Activated T-helper 1 cell treated with Interleukin-2 at 50 U/mL for 16 hours (primary cell): ENCODE measurements around the gene NCAPD3.
"Not testable (repeated sequence)": the region's sequence is repeated elsewhere in the genome, so short reads cannot be mapped to it uniquely, and the experiment has no call there.

Source experiments
- DNase-seq: peaks from one replicate; pipeline ENCODE4 v3.0.0-alpha.2; 2020; ENCODE audit warnings: low read depth

NCAPD3 gene

DNA sequence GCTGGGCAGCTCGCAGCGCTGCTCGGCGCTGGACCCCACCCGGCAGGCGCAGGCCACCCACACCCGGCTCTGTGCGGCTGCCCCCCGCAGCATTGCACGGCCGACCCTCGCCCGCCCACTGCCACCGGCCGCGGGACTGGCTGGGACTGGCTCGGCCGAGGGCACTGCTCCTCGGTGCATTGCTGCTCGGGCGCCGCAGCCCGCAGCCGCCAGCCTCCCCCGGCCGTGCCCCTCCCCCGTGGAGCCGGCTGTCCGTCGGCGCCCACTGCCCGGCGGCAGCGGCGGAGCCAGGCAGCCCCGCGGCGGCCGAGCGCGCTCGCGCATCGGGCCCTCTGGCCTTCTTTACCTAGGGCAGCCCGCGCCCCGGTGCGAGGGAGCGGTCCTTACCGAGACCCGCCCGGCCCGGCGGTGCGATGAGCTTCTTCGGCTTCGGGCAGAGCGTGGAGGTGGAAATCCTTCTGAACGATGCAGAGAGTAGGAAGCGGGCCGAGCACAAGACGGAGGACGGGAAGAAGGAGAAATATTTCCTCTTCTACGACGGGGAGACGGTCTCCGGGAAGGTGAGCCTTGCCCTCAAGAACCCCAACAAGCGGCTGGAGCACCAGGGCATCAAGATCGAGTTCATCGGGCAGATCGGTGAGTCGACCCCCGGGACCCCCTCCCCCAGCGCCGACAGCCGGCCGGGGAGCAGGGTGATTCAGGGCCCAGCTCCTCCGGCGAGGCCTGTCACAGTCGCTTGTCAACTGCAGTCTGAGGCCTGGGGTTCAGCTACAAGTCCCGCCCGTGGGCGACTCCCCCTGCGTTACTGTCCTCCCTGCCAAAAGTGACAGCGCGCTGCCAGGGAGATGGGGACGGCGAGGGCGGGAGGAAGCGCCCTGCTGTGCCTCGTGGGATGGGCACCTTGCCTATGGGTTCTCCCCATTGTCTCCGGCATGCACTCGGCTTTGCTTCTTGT is 1.2 kb upstream of the NCAPD3 start:
- peak; percentile 32 for DNase-seq

DNA sequence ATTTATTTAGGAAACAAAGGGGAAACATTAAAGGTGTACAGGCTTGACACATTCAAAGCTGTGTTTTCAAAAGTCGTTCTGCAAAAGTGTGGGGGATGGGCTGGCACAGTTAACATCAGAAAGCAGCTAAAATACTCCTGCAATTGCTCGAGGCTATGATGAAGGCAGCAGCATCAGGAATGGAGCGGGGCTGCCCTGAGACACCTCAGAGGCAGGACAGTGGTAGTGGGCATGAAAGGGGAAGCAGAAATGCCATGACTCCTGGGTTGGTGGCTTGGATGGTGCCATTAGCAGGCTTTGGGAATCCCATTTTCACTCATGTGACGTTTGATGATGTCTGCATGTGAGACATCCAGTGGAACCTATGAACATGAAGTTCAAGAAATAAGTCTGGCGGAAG is 646 bp downstream of the NCAPD3 start:
- DNase-seq, result no peak

DNA sequence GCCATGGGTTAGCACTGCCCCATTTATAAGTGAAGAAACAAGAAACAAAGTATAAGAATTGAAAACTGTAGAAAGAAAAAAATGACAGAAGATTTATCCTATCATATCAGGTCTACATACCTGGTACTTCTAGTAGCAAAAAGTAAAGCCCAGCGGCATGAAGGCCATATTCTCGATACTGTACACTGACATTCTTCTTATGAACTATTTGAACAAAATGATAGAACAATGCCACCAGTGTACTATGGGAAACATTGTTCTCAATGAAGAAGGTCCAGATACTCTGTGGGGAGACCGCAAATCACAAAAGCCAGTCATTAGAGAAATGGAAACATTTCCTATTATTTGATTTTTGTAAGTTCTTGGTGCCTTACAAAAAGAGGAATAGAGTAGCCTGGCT is 7.0 kb downstream of the NCAPD3 start:
- DNase-seq, result no peak

DNA sequence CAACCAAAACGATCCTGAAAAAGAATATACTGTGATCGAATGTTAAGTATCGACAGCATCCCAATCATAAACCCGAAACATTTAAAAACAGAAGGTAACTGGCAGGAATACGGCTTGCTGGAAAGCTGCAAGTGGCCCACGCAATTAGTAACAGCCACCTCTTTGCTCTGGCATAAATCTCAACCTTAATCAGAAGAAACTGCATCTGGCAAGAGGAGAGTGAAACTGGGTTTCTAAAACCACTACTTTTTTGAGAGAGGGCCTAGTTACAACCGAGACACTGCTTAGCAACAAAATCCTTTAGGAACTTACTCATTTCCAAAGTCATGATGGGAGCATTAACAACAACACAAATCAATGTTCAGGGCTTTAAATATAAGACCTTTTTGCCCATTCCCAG is 7.9 kb downstream of the NCAPD3 start:
- no peak for DNase-seq

GRCh38 chr11:134207538-134208239 is 16.1 kb downstream of the NCAPD3 start:
- peak; percentile 47 for DNase-seq

GRCh38 chr11:134206185-134206584 is 17.6 kb downstream of the NCAPD3 start:
- DNase-seq, result no peak

- no peak for DNase-seq
Observed at GRCh38 chr11:134205729-134206128, 18.0 kb downstream of the NCAPD3 start.

DNA sequence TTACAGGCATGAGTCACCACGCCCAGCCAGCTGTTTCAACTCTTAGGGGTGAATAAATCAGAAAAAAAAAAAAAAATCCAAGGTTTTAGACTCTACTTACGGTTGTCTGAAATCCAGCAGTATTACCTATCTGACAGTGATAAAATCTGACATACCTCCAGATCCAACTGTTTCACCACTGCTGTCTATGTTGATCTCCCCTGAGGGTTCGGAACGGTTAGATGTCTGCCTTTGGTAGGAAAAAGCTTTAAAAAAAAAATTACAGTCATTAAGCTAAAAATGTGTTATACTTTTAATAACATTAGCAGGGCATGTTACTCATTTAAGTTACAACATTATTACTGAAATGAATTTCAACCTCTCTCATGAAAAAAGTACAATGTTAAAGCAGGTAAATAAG is 21.1 kb downstream of the NCAPD3 start:
- no peak for DNase-seq

GRCh38 chr11:134200688-134201087 is 23.1 kb downstream of the NCAPD3 start:
- DNase-seq, result no peak

GRCh38 chr11:134199531-134199930 is 24.2 kb downstream of the NCAPD3 start:
- DNase-seq, result no peak

DNA sequence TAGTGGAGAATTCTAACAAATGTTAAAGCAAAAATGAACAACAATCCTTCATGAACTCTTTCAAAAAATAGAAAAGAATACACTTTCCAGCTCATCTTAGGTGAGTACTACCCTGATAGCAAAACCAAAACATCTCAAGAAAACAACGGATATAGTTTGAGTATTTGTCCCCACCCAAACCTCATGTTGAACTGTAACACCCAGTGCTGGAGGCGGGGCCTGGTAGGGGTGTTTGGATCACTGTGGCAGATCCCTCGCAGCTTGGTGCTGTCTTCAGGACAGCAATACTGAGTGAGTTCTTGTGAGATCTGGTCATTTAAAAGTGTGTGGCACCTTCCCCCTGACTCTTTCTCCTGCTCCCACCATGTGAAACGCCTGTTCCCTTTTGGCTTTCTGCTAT is 27.0 kb downstream of the NCAPD3 start:
- DNase-seq, result no peak

DNA sequence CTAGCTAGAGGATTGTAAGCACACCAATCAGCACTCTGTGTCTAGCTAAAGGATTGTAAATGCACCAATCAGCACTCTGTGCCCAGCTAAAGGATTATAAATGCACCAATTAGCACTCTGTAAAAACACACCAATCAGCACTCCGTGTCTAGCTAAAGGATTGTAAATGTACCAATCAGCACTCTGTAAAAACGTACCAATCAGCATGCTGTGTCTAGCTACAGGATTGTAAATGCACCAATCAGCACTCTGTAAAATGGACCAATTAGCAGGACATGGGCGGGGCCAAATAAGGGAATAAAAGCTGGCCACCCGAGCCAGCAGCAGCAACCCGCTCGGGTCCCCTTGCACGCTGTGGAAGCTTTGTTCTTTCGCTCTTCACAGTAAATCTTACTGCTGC is 35.7 kb downstream of the NCAPD3 start:
- not testable (repeated sequence) for DNase-seq

DNA sequence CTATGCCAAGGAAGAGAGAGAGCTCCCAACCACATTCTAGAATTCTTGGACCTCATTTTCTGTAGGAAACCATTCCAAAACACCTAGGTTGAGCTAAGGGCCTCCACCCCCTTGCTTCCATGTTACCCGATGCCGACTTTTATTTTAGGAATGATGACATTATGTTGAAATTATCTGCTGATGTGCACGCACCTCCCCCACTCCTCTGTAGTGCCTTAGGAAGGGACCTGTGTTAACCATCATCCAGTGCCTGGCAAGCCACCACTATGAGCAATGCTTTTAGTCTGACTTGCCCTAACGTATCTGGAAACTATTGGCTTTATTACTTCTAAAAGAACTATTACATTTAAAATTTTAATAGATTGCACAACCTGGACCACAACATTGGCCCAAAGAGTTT is 42.1 kb downstream of the NCAPD3 start:
- no peak for DNase-seq

DNA sequence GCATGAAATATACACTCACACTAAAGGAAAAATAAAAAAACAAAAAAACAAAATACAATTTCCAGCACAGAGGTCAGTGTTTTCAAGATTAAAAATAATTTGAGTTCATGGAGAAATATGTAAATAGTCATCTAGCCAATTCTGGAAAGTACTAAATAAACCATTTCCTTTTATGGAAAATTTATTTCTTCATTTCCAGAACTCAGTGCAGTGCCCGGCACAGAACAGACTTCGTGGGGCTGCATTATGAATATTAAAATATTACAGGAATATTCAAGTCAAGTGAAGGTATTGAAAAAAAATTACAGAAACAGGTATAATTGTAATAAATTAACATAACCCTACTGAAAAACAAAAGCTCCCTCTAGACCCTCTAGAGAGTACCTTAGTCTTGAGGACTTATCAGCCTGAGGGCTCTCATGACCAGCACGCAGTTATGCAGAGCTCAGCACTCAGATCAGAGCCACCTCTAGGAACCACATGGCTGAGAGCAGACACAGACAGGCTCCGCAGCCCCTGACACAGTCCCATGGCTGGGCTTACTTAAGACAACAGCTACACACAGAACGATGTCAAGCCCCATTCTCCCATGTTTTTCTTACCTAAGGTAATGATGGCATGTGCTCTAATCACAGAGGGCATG is 45.6 kb downstream of the NCAPD3 start:
- DNase-seq, result no peak

DNA sequence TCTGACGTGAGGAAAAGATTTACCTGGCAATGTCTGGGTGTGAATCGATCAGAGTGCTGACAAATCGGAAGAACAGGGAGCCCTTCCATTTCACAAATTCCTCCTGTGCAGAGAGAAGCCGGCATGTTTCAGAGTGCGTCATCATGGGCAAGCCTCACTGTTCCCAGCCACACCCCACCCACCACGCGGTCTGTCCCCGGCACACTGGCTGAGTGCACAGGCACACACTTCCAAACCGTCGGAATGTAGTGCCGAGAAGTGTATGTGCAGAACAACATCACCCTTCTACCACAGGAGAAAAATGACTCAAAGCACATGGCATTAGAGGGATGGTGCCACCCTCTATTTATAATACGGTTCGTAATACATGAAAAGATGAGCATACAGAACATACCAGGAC is 47.5 kb downstream of the NCAPD3 start:
- no peak for DNase-seq

GRCh38 chr11:134173296-134173695 is 50.5 kb downstream of the NCAPD3 start:
- DNase-seq, result no peak

- DNase-seq, result no peak
Observed at GRCh38 chr11:134171951-134172350, 51.8 kb downstream of the NCAPD3 start.

DNA sequence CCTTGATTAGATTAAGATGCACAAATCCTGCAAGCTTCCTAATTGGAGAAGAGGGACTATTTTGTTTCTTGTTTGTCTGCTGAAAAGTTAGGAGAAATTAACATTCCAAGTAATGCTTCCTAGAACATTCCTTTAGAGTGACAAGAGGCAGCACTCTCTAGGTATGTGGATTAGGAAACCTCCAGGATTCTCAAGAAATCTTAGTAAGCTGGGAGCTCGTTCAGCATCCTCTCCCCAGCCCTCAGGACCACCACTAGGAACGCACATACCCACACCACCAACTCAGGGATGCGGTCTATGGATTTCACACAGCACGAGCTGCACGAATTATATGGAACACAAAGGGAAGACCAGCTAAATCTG is 52.9 kb downstream of the NCAPD3 start:
- no peak for DNase-seq

- no peak for DNase-seq
Observed at GRCh38 chr11:134170177-134170918, 53.4 kb downstream of the NCAPD3 start.

- DNase-seq, result no peak
Observed at GRCh38 chr11:134164490-134165370, 59.0 kb downstream of the NCAPD3 start.

- no peak for DNase-seq
Observed at GRCh38 chr11:134159652-134160051, 64.1 kb downstream of the NCAPD3 start.
